ENCODE data around the gene SMC1B.

Gene SMC1B

GRCh38 chr22:45422237-45422983, 9.0 kb upstream of the SMC1B start:
- Histone ChIP-seq H3K4me2 (ENCODE audit: low read length) (no peak overlapping the region), H3K27ac (no peak overlapping the region), H2AFZ (no peak overlapping the region), H3K4me3 (ENCODE audit: low read depth, low read length) (no peak overlapping the region), H3K9ac (no peak overlapping the region), H3K27me3 (ENCODE audit: control insufficient read depth, insufficient read depth, low read length) (no peaks in the 10 kb centered on the region), H3K36me3 (ENCODE audit: control insufficient read depth, insufficient read depth, low read length) (no peaks in the 10 kb centered on the region), H3K4me1 (no peaks in the 10 kb centered on the region), H3K79me2 (no peaks in the 10 kb centered on the region), H3K9me3 (ENCODE audit: control insufficient read depth, low read length) (no peaks in the 10 kb centered on the region)
- TF ChIP-seq CTCF (IDR thresholded peaks at IDR 0.05): no peak

DNA sequence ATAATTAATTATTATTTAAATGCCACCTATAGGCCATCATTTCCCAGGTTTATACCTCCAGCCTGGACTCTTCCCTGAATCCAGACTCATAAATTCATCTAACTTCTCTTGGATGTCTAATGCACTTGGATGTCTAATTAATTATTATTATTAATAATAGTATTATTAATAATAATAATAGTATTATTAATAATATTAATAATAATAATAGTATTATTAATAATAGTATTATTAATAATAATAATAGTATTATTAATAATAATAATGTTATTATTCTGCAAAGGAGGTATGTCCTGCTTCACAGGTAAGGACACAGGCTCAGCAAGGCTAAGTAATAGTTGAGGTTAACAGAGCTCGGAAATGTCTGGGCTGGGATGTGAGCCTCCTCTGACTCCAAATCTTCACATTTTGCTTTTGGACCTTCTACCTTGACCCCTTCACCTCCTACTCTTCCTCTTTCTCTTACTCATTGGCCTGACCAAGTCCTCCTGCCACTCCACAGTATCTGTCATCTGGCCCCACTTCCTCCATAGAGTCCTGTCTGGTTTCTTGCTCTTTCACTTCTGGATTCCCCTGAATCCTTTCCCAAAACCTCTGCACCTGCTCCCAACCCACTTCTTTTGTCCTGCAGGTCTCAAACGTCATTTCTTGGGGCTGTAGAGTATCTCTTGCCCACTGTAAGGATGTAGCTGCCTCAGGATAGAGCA, 8.1 kb upstream of the SMC1B start:
- H3K79me2 ChIP-seq: no peaks in the 10 kb centered on the region
- H3K9me3 ChIP-seq (ENCODE audit: control insufficient read depth, low read length): no peaks in the 10 kb centered on the region
- no peak overlapping the region for H3K4me3 ChIP-seq (ENCODE audit: low read depth, low read length)
- H3K4me2 ChIP-seq (ENCODE audit: low read length): no peak overlapping the region
- H3K27me3 ChIP-seq (ENCODE audit: control insufficient read depth, insufficient read depth, low read length): no peaks in the 10 kb centered on the region
- TF ChIP-seq CTCF (IDR thresholded peaks at IDR 0.05): no peak
- H3K27ac ChIP-seq: no peak overlapping the region
- H3K4me1 ChIP-seq: no peaks in the 10 kb centered on the region
- H3K9ac ChIP-seq: no peak overlapping the region
- no peak overlapping the region for H2AFZ ChIP-seq
- H3K36me3 ChIP-seq (ENCODE audit: control insufficient read depth, insufficient read depth, low read length): no peaks in the 10 kb centered on the region

DNA sequence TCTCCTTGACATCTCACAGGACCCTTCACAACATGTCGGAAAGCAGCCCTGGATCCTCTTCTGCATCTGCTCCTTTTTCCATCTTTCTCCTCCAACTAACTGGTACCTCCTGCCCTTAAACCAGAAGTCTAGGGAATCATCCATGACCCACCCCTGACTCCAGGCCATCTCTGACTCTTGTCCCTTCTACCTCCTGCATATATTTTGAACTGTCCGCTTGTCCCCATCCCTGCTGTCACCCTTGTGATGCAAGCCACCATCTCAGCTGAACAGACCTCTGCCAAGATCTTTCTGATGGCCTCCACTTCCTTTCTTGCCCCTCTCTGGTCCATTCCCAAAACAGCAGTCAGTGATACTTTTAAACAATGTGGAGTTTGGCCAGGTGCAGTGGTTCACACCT, 7.1 kb upstream of the SMC1B start:
- H3K27me3 ChIP-seq (ENCODE audit: control insufficient read depth, insufficient read depth, low read length): no peaks in the 10 kb centered on the region
- H3K4me2 ChIP-seq (ENCODE audit: low read length): no peak overlapping the region
- H3K4me1 ChIP-seq: no peaks in the 10 kb centered on the region
- no peaks in the 10 kb centered on the region for H3K79me2 ChIP-seq
- no peak for TF ChIP-seq CTCF (IDR thresholded peaks at IDR 0.05)
- no peak overlapping the region for H3K9ac ChIP-seq
- no peaks in the 10 kb centered on the region for H3K9me3 ChIP-seq (ENCODE audit: control insufficient read depth, low read length)
- no peak overlapping the region for H2AFZ ChIP-seq
- no peak overlapping the region for H3K4me3 ChIP-seq (ENCODE audit: low read depth, low read length)
- H3K27ac ChIP-seq: no peak overlapping the region
- no peaks in the 10 kb centered on the region for H3K36me3 ChIP-seq (ENCODE audit: control insufficient read depth, insufficient read depth, low read length)

DNA sequence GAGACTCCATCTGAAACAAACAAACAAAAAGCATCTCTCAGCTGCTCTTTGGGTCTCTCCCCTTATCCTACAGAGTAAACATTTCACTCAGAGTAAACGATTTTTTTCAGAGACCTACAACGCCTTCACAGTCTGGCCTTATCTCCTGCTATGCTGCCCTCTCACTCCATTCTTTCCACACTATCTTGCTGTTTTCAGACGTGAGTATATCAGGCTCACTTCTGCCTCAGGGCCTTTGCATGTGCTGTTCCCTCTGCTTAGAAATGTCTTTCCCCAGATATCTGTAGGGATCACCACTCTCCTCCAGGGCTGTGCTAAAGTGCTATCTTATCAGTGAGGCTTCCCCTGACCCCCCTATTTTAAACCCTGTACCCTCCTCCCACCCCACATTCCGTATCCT, 6.6 kb upstream of the SMC1B start:
- H3K9ac ChIP-seq: no peak overlapping the region
- no peaks in the 10 kb centered on the region for H3K4me1 ChIP-seq
- H3K4me2 ChIP-seq (ENCODE audit: low read length): no peak overlapping the region
- H3K9me3 ChIP-seq (ENCODE audit: control insufficient read depth, low read length): no peaks in the 10 kb centered on the region
- H3K4me3 ChIP-seq (ENCODE audit: low read depth, low read length): no peak overlapping the region
- no peak for TF ChIP-seq CTCF (IDR thresholded peaks at IDR 0.05)
- no peaks in the 10 kb centered on the region for H3K36me3 ChIP-seq (ENCODE audit: control insufficient read depth, insufficient read depth, low read length)
- no peak overlapping the region for H2AFZ ChIP-seq
- H3K27ac ChIP-seq: no peak overlapping the region
- no peaks in the 10 kb centered on the region for H3K27me3 ChIP-seq (ENCODE audit: control insufficient read depth, insufficient read depth, low read length)
- H3K79me2 ChIP-seq: no peaks in the 10 kb centered on the region
